ENCODE measurements around the gene GRAMD2A. TPM values are rescaled to one million over a fixed set of nuclear protein-coding genes. Genes with fewer than 3 reads are reported as not detected.

Gene GRAMD2A
- total and polyA plus RNA-seq, 10 of the 15 experiments (the other 5 are each of a cell fraction or from before 2014, with no cell fraction given): 0.02 to 0.35 TPM; not detected in 8

DNA sequence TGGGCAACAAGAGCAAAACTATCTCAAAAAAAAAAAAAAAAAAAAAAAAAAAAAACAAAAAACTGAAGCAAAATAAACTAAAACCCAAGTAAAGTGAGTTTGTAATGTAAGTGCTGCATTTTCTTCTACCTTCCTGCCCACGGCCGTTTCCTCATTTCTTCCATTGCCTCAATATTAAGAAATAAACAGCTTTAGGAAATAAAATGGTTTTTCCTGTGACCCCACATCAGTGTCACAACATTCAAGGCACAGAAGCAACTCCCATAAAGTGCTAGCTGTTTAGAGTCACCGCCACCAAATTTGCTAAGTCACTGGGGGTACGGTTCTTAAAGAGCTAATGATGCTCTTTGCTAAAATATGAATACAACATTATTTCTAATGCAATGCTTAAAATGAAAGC is 30.1 kb upstream of the GRAMD2A start:
- FAIRE-seq: no peak
- Histone ChIP-seq H4K20me1 (ENCODE audit: control insufficient read depth, insufficient read depth) (peaks cover 13% of the 10 kb centered on the region), H3K27ac (ENCODE audit: control insufficient read depth, insufficient read depth) (peak overlapping the region; percentile 97), H3K27me3 (replicated peaks in 1 of 2; ENCODE audit: control insufficient read depth in 2 of 2, insufficient read depth in 2 of 2, low read length in 1 of 2) (no peaks in the 10 kb centered on the region), H3K4me3 (peak overlapping the region; percentile 96), H3K79me2 (ENCODE audit: control insufficient read depth, insufficient read depth, low read length) (peaks cover 93% of the 10 kb centered on the region), H3K36me3 (ENCODE audit: control insufficient read depth in 2 of 2, insufficient read depth in 2 of 2, low read length in 1 of 2) (peaks cover under 1 to 34% of the 10 kb centered on the region in 2 experiments; a peak in 3 of 4 replicates), H3K4me1 (ENCODE audit: control insufficient read depth, insufficient read depth, low read length) (peaks cover 24% of the 10 kb centered on the region), H3K4me2 (ENCODE audit: control insufficient read depth, insufficient read depth) (peak overlapping the region; percentile 77), H3K9me3 (replicated peaks; ENCODE audit: control insufficient read depth, insufficient read depth, low read length) (no peaks in the 10 kb centered on the region), H2AFZ (ENCODE audit: control insufficient read depth, low read depth, low read length) (no peak overlapping the region), H3K9ac (ENCODE audit: control insufficient read depth, insufficient read depth, low read length) (peak overlapping the region; percentile 95)
- no TSS peak for BruUV-seq (replicated peaks)
- no peak for DNase-seq (ENCODE audit: low read depth, low spot score)
- intact Hi-C loops (cut with micrococcal nuclease; ENCODE audit: unreplicated experiment) (loop anchor here (5.0 kb wide), 1 partner anchor 245 kb away; the partner anchor contains the start of gene ARIH1), in situ Hi-C loops (cut with MboI) (no loop called here)
- ChIA-PET RAD21 (ENCODE audit: unreplicated experiment) (interaction anchor here (0.7 to 2.5 kb wide), 12 partner anchors 8 to 1782 kb away, joined by 3 to 13 read pairs (median 4); partner anchors contain the start of gene GRAMD2A), SMC1A (ENCODE audit: uncharacterized antibody, unreplicated experiment) (interaction anchor here (0.7 to 3.0 kb wide), 10 partner anchors 9 to 58 kb away, joined by 3 to 16 read pairs (median 5); no protein-coding TSS in a partner anchor), POLR2A (interaction anchor here (0.6 to 2.1 kb wide), 11 partner anchors 9 to 1958 kb away, joined by 3 to 9 read pairs (median 3); no protein-coding TSS in a partner anchor), CTCF (interaction anchor here (0.7 to 3.6 kb wide), 11 partner anchors 8 to 1408 kb away, joined by 3 to 27 read pairs (median 4); partner anchors contain the start of gene HEXA)
- WGBS (ENCODE audit: insufficient coverage, insufficient replicate concordance, low lambda C conversion rate, missing lambda C conversion rate): 0% methylated on average over 4 of the region's 4 CpGs
- ATAC-seq: no peak
- TF ChIP-seq NR2F1 (conservative IDR thresholded peaks at IDR 0.05) (no peak), SIX5 (IDR thresholded peaks at IDR 0.05; ENCODE audit: low read depth, low read length, severe bottlenecking) (no peak), SMARCA5 (IDR thresholded peaks at IDR 0.05) (no peak), ESRRA (IDR thresholded peaks at IDR 0.05; ENCODE audit: low read length) (no peak), WRNIP1 (IDR thresholded peaks at IDR 0.05; ENCODE audit: borderline replicate concordance, low read depth, low read length) (no peak), TCF3 (IDR thresholded peaks at IDR 0.05; ENCODE audit: borderline replicate concordance, insufficient read depth, low read depth, low read length) (no peak), ZNF384 (IDR thresholded peaks at IDR 0.05; ENCODE audit: borderline replicate concordance, low read depth, low read length) (peak; percentile 32; the same call in 1 of the 2 replicates), BMI1 (IDR thresholded peaks at IDR 0.05; ENCODE audit: borderline replicate concordance) (no peak), CHD1 (IDR thresholded peaks at IDR 0.05; ENCODE audit: low read depth, low read length) (0 out of 2 replicates have a peak, but pooled peaks have one; percentile 63), POLR2A (IDR thresholded peaks at IDR 0.05; ENCODE audit: low read depth, low read length) (peak; percentile 42; the same call in 1 of the 2 replicates)
- TF ChIP-seq, protein P1, sequence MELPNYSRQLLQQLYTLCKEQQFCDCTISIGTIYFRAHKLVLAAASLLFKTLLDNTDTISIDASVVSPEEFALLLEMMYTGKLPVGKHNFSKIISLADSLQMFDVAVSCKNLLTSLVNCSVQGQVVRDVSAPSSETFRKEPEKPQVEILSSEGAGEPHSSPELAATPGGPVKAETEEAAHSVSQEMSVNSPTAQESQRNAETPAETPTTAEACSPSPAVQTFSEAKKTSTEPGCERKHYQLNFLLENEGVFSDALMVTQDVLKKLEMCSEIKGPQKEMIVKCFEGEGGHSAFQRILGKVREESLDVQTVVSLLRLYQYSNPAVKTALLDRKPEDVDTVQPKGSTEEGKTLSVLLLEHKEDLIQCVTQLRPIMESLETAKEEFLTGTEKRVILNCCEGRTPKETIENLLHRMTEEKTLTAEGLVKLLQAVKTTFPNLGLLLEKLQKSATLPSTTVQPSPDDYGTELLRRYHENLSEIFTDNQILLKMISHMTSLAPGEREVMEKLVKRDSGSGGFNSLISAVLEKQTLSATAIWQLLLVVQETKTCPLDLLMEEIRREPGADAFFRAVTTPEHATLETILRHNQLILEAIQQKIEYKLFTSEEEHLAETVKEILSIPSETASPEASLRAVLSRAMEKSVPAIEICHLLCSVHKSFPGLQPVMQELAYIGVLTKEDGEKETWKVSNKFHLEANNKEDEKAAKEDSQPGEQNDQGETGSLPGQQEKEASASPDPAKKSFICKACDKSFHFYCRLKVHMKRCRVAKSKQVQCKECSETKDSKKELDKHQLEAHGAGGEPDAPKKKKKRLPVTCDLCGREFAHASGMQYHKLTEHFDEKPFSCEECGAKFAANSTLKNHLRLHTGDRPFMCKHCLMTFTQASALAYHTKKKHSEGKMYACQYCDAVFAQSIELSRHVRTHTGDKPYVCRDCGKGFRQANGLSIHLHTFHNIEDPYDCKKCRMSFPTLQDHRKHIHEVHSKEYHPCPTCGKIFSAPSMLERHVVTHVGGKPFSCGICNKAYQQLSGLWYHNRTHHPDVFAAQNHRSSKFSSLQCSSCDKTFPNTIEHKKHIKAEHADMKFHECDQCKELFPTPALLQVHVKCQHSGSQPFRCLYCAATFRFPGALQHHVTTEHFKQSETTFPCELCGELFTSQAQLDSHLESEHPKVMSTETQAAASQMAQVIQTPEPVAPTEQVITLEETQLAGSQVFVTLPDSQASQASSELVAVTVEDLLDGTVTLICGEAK (IDR thresholded peaks at IDR 0.05; ENCODE audit: borderline replicate concordance): 0 out of 2 replicates have a peak, but pooled peaks have one; percentile 15
